HepG2 (cell line): ENCODE measurements around the gene DUS1L. TPM values are rescaled to one million over a fixed set of nuclear protein-coding genes. Genes with fewer than 3 reads are reported as not detected.

ENCODE experiments used
- ARNT2 ChIP-seq: sonication (generic); formaldehyde crosslinking; IDR thresholded peaks from 2 replicates; pipeline ENCODE4 v1.8.0; 2022; ENCODE audit warnings: mild to moderate bottlenecking, low read depth, missing genetic modification reagents, moderate library complexity
- ATF3 ChIP-seq: sonication (generic); formaldehyde crosslinking; IDR thresholded peaks from 2 replicates; pipeline ENCODE4 v1.4.0; 2020; ENCODE audit warnings: missing genetic modification reagents
- BORCS8-MEF2B ChIP-seq: sonication (generic); formaldehyde crosslinking; IDR thresholded peaks from 2 replicates; pipeline ENCODE4 v1.8.0; 2022; ENCODE audit warnings: mild to moderate bottlenecking, missing genetic modification reagents
- FOSL2 ChIP-seq: sonication (generic); formaldehyde crosslinking; IDR thresholded peaks from 2 replicates; pipeline ENCODE4 v1.4.0; 2020; ENCODE audit warnings: missing genetic modification reagents
- GATAD2A ChIP-seq: IDR thresholded peaks from 2 replicates; pipeline ENCODE4 v1.6.1; 2016
- HOXD1 ChIP-seq: sonication (generic); formaldehyde crosslinking; IDR thresholded peaks from 2 replicates; pipeline ENCODE4 v1.5.0; 2020; ENCODE audit warnings: missing genetic modification reagents
- KDM5A ChIP-seq: fragments of 200-600 bp; sonication (generic); IDR thresholded peaks from 2 replicates; pipeline ENCODE4 v1.7.0; 2018; ENCODE audit warnings: antibody characterized with exemption, mild to moderate bottlenecking, low read length, borderline replicate concordance
- KDM5B ChIP-seq: sonication (generic); formaldehyde crosslinking; IDR thresholded peaks from 2 replicates; pipeline ENCODE4 v1.4.0; 2020; ENCODE audit warnings: missing genetic modification reagents, mild to moderate bottlenecking, borderline replicate concordance
- PRDM4 ChIP-seq: sonication (generic); formaldehyde crosslinking; IDR thresholded peaks from 2 replicates; pipeline ENCODE4 v1.9.0; 2021; ENCODE audit warnings: missing genetic modification reagents, borderline replicate concordance
- SKI ChIP-seq: fragments of 450-650 bp; IDR thresholded peaks from one replicate; pipeline ENCODE4 v1.6.1; 2018; ENCODE audit warnings: mild to moderate bottlenecking; ENCODE audit not compliant: partially characterized antibody
- SP4 ChIP-seq: sonication (generic); formaldehyde crosslinking; IDR thresholded peaks from 2 replicates; pipeline ENCODE4 v1.8.1; 2023; ENCODE audit warnings: mild to moderate bottlenecking, missing genetic modification reagents
- TFAP4 ChIP-seq: sonication (generic); IDR thresholded peaks from 2 replicates; pipeline ENCODE4 v1.6.1; 2016; ENCODE audit warnings: low read depth, borderline replicate concordance
- ZBTB25 ChIP-seq: IDR thresholded peaks from 2 replicates; pipeline ENCODE4 v1.6.1; 2018; ENCODE audit warnings: missing genetic modification reagents
- ZNF136 ChIP-seq: sonication (generic); formaldehyde crosslinking; IDR thresholded peaks from 2 replicates; pipeline ENCODE4 v1.8.1; 2022; ENCODE audit warnings: low read depth, mild to moderate bottlenecking, moderate library complexity, missing genetic modification reagents
- ZNF3 ChIP-seq: IDR thresholded peaks from 2 replicates; pipeline ENCODE4 v1.7.0; 2017; ENCODE audit warnings: inconsistent platforms
- ZNF614 ChIP-seq: IDR thresholded peaks from 2 replicates; pipeline ENCODE4 v1.6.1; 2018; ENCODE audit warnings: missing biosample characterization, missing genetic modification reagents, inconsistent platforms, borderline replicate concordance
- ZNF660 ChIP-seq: sonication (generic); formaldehyde crosslinking; IDR thresholded peaks from 2 replicates; pipeline ENCODE4 v1.5.1; 2020; ENCODE audit warnings: mild to moderate bottlenecking, low read depth, missing genetic modification reagents, borderline replicate concordance
- ZNF781 ChIP-seq: sonication (generic); formaldehyde crosslinking; IDR thresholded peaks from 2 replicates; pipeline ENCODE4 v1.5.1; 2020; ENCODE audit warnings: borderline replicate concordance, mild to moderate bottlenecking, missing genetic modification reagents; ENCODE audit errors: not compliant biosample characterization
- ZNF784 ChIP-seq: sonication (generic); formaldehyde crosslinking; IDR thresholded peaks from 2 replicates; pipeline ENCODE4 v1.5.1; 2020; ENCODE audit warnings: missing genetic modification reagents, mild to moderate bottlenecking, borderline replicate concordance
- ZNF788 ChIP-seq: sonication (generic); formaldehyde crosslinking; IDR thresholded peaks from 2 replicates; pipeline ENCODE4 v1.5.0; 2020; ENCODE audit warnings: mild to moderate bottlenecking, missing genetic modification reagents, borderline replicate concordance
- polyA plus RNA-seq, 8 experiments: library from polyadenylated mRNA; depleted of rRNA in 3 of 8; stranded (reverse) in 7 of 8; unstranded in 1 of 8; fragments of >200 nt; fragmentation: Illumina TruSeq in 4 of 8; extraction: Trizol in 4 of 8; gene quantifications; 2 replicates each; pipeline versions ENCODE4 v1.2.1 to v1.2.3, GENCODE V29; 2011 to 2016; ENCODE audit warnings: low read depth in 4 of 8, missing spikeins in 1 of 8, mixed read lengths in 1 of 8; ENCODE audit not compliant: insufficient read depth in 1 of 8
- total RNA-seq, 5 experiments: library from RNA; depleted of rRNA; stranded (reverse); fragments of >200 nt; fragmentation: Illumina TruSeq; extraction: Trizol; gene quantifications; 2 replicates each; pipeline ENCODE4 v1.2.3, GENCODE V29; 2016; ENCODE audit warnings: low read depth in 1 of 5

The DUS1L gene
- total and polyA plus RNA-seq, 2 of the 13 experiments (the other 11 are each of a cell fraction or from before 2014, with no cell fraction given): 81.0 to 109 TPM

- TF ChIP-seq ZBTB25 (no peak; the same call in 1 of the 2 replicates), ZNF3 (CRISPR knock-in tag) (no peak), SP4 (CRISPR knock-in tag) (peak; percentile 26), SKI (no peak), ZNF781 (CRISPR knock-in tag) (peak; percentile 25), BORCS8-MEF2B (peak; percentile 3; the same call in 1 of the 2 replicates), KDM5A (peak; percentile 62), ZNF614 (CRISPR knock-in tag) (no peak), TFAP4 (peak; percentile 49; the same call in 1 of the 2 replicates), PRDM4 (no peak), KDM5B (CRISPR knock-in tag) (no peak), ZNF788 (CRISPR knock-in tag) (no peak), ZNF784 (CRISPR knock-in tag) (no peak), GATAD2A (CRISPR knock-in tag) (no peak), FOSL2 (CRISPR knock-in tag) (no peak), ZNF136 (CRISPR knock-in tag) (no peak), ATF3 (no peak), HOXD1 (CRISPR knock-in tag) (no peak), ZNF660 (no peak), ARNT2 (CRISPR knock-in tag) (0 out of 2 replicates have a peak, but pooled peaks have one; percentile 35)
Measured at GRCh38 chr17:82051776-82052637, 13.6 kb downstream of the DUS1L start, which contains the start of the genes GPS1 and RFNG (continued).
